Limb (tissue), 2 donors: ENCODE results near the gene TPSD1.
"Not testable (repeated sequence)": the region's sequence is repeated elsewhere in the genome, so short reads cannot be mapped to it uniquely, and the experiment has no call there.

Source experiments
- DNase-seq, 2 donors: peaks; one replicate each; pipeline ENCODE4 v3.0.0-alpha.2; 2016; ENCODE audit errors: extremely low spot score in 2 of 2

TPSD1 gene

DNA sequence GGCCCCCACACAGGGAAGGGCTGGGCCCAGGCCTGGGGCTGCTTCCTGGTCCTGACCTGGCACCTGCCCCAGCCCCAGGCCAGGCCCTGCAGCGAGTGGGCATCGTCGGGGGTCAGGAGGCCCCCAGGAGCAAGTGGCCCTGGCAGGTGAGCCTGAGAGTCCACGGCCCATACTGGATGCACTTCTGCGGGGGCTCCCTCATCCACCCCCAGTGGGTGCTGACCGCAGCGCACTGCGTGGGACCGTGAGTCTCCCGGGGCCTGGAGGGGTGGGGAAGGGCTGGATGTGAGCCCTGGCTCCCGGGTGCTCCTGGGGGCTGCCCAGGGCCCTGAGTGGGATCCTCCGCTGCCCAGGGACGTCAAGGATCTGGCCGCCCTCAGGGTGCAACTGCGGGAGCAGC lies 14.8 kb upstream of the TPSD1 start:
- not testable (repeated sequence) for DNase-seq

DNA sequence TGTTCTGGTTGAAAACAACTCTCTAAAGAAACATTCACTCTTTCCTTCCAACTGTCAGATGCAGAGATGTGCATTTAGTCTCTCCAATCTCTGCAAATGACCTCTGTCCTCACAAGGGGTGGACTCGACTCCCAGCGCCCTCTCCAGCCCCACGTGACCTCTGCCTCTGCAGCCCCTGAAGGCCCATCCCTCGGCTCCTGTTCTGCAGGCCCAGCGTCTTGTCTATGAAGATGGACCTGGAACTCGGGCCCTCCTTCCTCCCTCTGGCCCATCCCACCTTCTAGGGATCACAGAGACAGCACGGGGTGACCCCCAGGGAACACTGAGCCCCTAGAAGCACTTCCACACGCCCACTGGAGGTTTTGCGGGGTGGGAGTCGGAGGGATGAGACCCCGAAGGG lies 12.5 kb upstream of the TPSD1 start:
- not testable (repeated sequence) for DNase-seq

DNA sequence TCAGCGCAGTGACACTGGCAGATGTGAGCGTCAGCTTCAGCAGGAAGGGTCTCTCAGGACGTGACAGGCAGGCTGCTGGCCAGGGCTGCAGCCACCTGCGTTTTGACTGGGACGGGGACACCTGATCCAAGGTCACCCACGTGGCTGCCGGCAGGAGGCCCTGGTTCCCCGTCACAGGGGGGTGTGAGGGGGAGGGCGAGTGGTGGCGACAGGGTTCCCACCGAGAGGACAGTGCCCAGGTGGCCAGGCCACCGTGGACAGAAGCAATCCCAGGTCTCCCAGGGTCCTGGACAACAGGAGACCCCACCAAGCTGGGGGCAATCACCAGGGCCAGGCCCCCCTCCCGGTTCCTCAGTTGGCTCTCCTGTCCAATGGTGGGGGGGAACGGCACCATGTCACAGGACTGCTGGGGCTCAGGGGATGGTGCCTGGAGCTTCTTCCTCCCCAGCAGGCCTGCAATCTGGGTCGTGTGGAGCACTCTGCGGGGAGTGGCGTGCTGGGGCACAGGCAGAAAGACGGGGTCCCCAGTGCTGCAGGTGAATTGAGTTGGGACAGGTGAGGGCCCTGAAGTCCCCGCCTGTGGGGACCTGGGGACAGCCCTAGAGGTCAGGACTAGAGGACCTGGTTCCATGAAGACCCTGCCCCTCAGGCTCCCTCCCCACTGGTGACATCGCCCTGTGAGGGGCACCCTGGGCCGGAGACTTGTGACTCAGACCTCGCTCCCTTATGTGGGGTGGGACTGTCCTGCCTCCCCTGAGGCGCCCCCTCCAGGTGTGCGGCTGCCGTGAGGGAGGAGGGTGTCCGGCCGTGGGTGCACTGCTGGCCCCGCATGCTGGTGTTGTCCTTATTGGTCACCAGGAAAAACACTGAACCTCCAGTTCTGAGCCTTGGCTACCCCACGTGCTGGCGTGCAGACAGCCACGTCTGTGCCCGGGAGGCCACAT lies 11.7 kb upstream of the TPSD1 start:
- not testable (repeated sequence) for DNase-seq

DNA sequence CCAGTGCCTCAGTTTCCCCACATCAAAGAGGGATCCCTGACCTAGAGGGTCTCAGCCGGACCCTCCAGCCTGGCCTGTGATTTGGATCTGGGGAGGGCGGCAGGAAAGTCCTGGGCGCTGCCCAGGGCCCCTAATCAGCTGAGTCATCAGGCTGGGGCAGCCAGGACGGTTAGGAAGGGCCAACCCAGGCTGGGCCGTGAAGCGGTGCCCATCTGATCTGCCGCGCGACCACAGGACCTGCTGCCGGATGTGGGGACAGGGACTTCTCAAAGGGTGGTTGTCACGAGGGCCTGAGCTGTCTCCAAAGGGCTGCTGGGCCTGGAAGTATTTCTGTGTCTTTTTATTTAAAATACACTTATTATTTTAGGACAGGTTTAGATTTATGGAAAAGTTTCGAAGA lies 11.0 kb upstream of the TPSD1 start:
- DNase-seq: no peak

DNA sequence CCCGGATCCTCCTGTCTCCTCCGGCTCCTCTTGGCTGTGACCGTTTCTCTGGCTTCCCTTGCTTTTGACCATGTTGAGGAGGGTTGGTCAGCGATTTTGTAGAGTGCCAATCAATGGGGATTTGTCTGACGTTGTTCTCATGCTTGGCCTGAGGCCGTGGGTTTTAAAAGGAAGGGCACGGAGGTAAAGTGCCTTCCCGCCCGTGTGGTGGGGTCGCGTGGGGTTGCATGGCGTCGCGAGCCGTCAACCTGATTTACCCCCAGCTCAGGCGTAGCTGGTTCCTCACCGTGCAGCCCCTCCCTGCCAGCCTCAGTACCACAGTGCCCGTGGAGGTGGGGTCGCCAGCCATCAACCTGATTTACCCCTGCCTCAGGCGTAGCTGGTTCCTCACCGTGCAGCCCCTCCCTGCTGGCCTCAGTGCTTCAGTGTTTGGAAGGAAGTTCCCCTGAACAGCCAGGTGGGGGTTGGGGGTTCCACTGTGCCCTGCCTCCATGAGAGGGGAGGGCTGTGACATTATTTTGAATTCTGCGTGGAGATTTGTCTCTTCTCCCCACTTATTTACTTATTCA lies 10.3 kb upstream of the TPSD1 start:
- no peak for DNase-seq

DNA sequence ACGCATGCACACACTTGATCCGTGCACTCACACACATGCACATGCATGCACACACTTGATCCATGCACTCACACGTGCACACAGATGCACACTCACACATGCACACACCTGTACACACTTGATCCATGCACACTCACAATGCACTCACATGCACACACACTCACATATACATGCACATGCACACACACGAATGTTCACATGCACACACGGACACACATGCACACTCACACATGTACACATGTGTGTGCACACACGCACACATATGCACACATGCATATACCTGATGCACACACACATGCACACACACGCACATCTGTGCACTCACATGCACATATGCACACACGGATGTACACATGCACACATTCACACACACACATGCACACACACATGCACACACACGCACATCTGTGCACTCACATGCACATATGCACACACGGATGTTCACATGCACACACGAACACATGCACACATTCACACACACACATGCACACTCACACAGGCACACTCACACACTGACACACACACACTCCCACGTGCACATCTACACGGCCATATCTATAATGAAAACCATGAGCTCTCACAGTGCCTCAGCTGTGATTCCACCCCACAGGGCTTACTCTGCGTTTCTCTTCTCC lies 7.8 kb upstream of the TPSD1 start:
- not testable (repeated sequence) for DNase-seq

DNA sequence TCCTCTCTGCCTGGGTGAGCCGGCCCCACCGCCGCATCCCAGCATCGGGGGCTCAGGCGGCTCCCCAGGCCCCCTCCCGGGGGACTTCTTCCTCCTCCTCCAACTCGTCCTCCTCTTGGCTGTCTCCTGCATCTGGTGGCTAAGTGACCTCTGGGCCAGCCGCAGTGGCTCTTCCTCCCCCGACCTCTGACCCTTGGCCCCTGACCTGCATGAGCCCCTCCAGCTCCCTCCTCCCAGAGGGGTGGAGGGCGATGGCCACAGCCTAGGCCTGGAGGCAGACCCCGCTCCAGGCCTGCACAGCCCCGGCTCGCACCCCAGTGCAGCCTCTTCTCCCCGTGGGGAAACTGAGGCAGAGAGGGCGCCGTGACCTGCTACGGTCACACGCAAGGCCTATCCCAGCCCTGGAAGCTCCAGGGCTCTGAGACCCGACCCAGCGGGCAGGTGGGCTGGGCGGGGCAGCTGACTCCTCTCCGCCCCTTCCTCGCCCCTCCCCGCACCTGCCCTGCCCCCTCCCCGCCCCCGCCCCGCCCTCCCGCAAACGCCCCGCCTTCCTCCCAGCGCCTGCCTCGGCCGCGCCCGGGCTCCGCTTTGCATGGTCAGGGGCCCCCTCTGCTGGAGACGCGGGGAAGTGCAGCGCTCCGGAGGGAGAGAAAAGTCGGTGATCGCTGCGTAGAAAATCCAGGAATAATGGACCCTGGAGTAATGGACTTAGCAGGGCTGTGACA lies 6.7 kb upstream of the TPSD1 start:
- DNase-seq: peak in 1 of 2 donors; percentile 23

DNA sequence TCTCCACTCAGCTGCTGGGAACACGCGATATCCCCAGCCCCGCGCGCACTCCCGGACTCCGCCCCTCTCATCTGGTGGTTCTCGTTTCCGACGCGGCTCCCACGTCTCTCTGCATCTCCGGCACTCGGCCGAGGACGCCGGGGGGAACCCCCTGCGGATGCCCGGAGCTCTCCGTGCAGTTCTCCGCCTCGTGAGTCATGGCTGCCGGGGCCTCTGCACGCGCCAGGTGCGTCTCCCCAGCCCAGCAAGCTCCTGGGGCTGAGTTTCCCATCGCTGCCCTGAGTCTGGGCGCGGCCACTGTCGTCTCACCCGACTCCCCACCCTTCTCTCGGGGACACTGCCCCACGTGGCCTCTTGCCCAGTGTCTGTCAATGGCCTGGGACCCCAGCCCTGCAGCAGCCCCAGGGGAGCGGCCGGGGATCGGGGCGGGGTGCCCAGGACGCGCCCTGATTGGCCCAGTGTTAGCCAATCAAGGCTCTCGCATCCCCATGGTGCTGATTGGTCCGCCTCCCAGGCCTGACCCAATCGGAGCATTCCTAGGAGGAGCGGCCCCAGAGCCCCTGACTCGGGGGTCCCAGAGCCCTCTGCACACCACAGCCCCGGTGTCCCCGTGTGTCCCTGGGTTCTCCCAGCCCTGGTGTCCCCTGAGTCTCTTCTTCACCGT lies 2.0 kb upstream of the TPSD1 start:
- DNase-seq: not testable (repeated sequence)

DNA sequence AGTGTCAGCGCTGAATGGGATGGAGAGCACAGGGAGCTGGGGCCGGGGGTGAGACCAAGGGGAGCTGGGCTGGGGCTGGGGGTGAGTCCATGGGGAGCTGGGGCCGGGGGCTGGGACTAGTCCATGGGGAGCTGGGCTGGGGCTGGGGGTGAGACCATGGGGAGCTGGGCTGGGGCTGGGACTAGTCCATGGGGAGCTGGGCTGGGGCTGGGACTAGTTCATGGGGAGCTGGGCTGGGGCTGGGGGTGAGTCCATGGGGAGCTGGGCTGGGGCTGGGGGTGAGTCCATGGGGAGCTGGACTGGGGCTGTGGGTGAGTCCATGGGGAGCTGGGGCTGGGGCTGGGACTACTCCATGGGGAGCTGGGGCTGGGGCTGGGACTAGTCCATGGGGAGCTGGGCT lies 1.0 kb upstream of the TPSD1 start:
- DNase-seq: not testable (repeated sequence)

DNA sequence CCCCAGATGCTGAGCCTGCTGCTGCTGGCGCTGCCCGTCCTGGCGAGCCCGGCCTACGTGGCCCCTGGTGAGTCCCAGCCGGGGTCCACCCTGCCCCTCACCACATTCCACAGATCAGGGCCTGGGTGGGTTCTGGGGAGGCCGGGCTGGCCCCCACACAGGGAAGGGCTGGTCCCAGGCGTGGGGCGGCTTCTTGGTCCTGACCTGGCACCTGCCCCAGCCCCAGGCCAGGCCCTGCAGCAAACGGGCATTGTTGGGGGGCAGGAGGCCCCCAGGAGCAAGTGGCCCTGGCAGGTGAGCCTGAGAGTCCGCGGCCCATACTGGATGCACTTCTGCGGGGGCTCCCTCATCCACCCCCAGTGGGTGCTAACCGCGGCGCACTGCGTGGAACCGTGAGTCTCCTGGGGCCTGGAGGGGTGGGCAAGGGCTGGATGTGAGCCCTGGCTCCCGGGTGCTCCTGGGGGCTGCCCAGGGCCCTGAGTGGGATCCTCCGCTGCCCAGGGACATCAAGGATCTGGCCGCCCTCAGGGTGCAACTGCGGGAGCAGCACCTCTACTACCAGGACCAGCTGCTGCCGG lies 516 bp downstream of the TPSD1 start:
- DNase-seq: peak in 1 of 2 donors; percentile 21

DNA sequence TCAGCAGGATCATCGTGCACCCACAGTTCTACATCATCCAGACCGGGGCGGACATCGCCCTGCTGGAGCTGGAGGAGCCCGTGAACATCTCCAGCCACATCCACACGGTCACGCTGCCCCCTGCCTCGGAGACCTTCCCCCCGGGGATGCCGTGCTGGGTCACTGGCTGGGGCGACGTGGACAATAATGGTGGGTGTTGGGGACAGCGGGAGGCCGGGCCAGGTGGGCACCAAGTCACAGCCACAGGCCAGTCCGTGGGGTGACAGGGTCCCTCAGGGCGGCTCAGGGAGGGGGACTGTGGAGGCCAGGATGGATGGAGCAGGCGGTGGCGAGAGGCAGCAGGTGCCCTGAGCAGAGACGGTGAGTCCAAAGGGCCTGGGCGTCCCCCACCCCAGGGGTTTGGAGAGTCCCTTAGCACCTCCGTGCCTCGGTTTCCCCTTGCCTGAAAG lies 1.0 kb downstream of the TPSD1 start:
- peak in 1 of 2 donors; percentile 22 for DNase-seq

DNA sequence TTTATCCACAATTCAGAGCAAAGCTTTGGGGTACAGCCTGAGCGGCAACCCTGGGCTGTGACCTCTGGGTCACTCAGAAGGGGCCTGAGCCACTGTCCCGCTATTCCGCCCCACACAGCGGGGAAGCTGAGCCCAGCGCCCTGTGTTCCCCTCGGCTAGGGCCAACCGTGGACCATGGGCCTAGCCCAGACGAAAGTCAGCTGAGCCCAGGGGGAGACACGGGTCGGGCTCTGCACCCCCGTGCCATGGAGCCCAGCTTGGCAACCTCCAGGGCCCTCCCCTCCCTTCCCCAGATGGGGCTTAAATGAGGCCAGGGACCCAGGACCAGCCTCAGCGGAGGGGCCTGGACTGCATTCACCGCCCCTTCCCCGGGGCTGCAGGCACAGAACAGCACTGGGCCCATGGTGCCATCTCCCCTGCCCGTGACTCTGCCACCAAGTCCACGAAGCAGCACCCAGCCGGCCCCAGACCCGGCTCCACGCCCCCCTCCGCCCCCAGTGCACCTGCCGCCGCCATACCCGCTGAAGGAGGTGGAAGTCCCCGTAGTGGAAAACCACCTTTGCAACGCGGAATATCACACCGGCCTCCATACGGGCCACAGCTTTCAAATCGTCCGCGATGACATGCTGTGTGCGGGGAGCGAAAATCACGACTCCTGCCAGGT lies 1.8 kb downstream of the TPSD1 start:
- peak in 1 of 2 donors; percentile 27 for DNase-seq

DNA sequence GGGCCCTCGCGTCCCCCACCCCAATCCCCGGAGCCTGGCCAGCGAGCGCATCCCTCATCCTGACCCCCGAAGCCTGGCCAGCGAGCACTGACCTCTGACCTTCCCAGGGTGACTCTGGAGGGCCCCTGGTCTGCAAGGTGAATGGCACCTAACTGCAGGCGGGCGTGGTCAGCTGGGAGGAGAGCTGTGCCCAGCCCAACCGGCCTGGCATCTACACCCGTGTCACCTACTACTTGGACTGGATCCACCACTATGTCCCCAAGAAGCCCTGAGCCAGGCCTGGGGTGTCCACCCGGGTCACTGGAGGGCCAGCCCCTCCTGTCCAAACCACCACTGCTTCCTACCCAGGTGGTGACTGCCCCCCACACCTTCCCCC lies 2.3 kb downstream of the TPSD1 start:
- DNase-seq: peak in 1 of 2 donors; percentile 24

DNA sequence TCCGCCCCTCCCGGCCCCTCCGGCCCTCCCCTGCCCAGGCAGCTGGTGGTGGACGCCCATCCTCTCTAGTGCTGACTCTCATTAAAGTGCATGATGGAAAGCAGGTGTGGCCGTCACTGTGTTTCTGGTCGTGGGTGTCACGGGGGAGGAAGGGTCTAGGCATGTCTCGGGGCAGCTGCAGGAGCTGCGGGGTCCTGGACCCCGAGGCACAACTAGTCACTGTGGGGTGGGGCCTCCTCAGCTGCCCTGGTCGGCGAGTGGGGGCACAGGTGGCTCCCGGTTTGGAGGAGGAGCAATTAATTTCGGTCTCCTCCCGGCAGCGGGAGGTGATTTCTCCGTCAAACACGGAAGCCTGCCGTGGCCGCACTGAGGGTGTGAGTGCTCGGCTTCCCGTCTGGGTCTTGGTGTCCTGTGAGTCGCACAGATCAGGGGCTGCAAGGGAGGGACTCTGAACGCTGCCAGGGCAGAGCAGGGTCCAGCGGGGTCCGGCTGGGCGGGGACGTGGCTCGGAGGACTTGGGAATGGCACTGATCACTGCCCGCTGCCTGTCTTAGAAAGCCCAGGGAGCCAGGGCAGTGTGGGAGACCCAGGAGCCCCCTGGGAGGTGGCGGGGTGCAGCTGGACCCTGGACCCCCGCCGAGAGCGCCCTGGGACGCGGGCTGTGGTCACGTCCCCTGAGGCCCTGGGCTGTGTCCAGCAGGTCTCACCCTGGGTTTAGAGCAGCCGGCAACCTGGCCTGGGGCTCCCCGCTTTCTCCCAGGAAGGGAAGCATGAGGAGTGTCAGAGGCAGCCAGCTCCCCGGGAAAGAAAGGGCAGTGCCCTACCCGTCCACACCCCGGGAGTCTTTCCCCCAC lies 3.3 kb downstream of the TPSD1 start:
- peak in 1 of 2 donors; percentile 57 for DNase-seq

DNA sequence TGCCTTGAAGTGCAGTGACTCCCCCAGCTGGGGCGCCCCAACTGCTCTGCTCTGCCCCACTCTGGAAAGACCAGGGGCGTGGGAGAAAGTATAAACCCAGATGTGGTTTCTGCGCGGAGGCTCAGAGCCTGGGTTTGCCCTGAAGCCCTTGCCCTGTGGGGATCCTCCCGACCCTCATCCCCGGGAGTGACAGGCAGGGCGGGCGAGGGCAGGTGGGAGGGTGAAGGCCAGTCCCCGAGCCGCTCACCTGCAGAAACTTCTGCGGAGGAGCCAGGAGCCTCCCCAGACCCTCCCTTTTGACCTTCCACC lies 3.8 kb downstream of the TPSD1 start:
- DNase-seq: no peak

DNA sequence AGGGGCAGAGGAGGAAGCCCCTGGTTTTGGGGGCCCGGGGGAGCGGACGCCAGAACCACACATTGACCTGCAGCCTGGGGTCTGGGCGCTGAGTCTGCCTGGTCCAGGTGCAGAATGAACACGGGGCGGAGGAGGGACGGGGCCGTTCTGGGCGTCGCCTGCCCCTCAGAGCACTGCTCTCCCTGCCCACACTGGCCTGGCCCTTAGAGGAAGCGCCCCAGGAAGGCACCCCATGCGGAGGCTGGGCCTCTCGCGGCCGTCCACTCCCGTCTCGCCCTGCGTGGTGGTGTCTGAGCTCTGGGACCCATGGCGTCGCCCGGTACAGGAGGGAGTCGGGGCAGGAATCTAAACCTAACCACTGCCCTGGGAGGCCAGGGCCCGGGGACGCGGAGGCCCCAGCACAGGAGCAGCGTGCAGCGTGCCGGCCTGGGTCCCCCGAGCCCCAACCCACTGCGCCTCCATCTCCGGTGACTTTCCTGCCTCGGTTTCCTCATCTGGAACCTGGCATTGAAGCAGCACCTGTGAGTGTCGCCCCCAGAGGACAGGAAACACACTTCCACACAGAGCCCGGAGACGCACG lies 4.3 kb downstream of the TPSD1 start:
- DNase-seq: peak in 1 of 2 donors; percentile 30

DNA sequence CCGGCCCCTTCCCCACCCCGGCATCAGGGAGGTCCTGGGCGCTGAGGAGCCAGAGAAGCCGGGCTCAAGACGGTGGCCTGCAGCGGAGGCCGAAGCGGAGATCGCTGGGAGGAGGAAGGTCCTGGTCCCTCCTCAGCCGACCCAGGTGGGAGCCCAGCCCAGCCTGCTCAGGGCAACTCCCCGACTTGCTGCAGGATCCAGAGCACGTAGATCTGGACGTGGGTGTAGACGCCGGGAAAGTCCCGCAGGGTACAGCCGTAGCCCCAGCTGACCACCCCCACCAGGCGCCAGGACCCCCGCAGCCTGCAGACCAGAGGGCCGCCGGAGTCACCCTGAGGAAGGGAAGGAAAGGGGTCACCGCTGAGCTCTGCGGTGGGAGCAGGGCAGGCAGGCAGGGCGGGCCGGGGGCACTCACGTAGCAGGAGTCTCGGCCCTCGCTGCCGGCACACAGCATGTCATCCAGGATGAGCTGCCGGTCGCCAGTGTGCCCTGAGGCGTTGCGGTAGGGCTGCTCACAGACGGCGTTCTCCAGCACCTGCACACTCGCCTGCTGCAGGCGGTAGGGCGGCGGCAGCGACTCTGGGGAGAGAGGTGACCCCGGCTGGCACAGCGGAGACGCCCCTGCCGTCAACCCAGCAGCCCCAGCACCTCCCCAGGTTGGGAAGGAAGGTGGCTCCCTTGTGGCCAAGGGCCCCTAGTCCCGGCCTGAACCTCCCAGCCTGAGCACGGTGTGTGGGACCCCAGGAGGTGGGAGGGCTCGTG lies 5.4 kb downstream of the TPSD1 start:
- peak in 1 of 2 donors; percentile 31 for DNase-seq

DNA sequence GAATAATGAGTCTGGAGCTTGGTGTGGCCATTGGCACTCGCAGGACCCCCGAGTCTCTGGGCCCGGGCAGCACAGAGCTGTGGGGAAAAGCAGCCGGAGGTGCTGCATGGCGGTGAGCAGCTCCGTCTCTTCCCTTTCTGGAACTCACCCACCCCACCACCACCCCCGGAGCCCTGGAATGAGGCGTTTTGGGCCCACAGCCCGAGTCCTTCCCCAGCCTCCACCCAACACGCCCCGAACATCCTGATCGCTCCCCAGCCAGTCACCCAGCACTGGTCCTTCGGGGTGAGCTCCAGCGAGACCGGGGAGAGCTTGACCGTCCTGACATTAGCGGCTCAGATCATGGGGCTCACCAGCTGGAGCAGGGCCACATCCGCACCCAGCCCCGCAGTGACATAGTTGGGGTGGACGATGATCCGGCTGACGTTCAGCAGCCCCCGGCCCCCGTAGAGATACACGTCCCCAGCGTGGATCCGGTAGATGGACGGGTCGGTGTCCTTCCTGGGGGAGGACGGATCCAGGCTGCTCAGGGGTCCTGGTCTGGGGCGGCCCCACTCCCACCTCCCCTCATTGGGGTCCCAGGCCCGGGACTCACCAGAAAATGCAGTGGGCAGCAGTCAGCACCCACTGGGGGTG lies 6.5 kb downstream of the TPSD1 start:
- DNase-seq: no peak
